Fibroblast of skin of left biceps (primary cell): ENCODE data around the gene RAPGEF2.

Experiments
- DNase-seq, 2 experiments: peaks; one replicate each; pipeline ENCODE4 v3.0.0-alpha.2; 2013; ENCODE audit warnings: low read depth in 2 of 2

The RAPGEF2 gene

DNA sequence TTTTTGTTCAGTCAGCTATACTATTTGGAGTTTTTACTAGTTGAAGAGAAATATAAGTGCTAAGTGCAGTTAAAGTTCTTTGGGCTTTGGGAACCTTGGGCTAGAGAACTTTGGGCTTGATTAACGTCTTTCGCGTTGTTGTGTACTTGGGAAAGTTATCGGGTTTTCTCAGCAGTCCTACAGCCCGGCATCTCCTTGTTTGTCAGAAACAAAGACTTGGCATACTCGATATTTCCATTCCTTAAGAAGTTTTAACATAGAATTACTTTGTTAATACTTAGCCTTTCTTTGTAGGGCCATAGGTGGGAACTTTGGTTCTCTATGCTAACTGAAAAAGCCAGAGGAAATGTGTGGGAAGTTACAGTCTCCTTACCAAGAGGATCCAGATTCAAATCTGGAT lies 28.7 kb downstream of the RAPGEF2 start:
- no peak for DNase-seq

DNA sequence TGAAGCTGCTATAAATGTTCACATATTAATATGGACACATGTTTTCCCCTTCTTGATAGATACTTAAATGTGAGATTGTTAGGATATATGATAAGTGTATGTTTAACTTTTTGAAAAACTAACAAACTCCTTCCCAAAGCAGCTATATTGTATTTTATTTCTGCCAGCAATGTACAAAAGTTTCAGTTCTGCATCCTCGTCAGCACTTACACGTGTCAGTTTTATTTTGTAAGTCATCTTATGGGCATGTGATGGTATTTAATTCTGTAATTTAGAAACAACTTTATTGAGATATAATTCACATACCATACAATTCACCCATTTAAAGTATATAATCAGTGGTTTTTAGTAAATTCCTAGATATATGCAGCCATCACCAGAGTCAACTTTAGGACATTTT lies 31.6 kb downstream of the RAPGEF2 start:
- no peak for DNase-seq

DNA sequence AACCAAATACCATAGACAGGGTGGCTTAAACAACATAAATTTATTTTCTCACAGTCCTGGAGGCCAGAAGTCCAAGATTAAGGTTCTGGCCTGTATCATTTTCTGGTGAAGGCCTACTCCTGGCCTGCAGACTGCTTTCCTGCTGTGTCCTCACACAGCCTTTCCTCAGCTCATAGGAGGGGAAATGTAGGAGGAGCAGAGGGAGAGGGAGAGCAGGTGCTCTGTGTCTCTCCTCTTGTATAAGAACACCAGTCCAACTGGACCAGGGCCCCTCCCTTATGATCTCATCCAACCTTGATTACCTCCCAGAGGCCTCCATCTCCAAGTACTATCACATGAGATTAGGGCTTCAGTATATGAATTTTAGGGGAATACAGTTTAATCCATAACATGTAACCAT lies 34.3 kb downstream of the RAPGEF2 start:
- no peak for DNase-seq

DNA sequence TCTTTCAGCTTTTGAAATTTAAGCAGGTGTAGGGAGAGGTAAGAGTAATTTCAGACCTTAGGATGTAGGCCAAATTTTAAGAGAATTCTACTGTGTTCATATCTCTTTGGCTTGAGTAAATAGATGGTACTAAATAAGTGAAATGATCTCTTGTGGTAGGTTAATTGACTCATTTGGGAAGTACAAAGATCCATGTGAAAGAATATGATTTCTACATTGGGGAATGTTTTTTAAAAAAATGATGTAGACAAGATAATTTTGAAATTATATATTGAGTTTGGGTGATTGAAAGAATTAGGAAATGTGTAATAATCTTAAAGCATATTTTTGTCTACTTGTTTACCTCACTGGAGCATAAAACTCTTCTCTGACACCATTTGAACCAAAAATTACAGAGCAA lies 35.6 kb downstream of the RAPGEF2 start:
- DNase-seq: no peak

DNA sequence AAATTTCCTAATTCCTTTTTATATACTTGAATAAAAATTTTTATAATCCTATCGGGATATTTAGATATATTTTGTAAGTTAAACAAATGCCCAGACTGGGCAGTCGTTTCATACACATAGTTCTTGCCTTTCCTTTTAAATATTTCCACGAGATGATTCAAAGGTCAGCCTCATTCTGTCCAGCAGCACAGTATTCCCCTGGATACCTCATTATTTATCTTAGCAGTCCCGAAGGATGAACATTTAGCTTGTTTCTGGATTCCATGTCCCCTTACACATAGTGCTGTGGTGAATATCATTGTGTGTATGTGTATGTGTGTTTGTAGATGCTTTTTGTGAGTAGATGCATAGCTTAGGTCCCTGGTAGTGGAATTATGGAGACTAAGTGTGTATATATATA lies 38.3 kb downstream of the RAPGEF2 start:
- no peak for DNase-seq

DNA sequence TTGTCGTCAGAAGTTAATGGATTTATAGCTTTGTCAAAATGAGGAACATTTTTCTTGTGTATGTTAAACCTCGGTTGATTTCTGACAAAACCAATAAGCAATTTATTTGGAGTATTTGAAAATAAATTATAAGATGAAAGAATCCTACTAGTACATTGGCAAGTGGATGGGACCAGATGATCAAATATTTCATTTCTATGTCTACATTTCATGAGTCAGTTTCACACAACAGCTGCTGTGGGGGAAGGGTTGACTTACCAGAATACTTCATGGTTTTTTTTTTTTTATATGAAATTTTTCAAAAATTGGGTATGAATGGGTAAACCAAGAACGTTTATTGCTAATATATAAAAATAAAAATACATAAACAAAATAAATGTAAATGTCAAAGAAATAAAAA lies 39.4 kb downstream of the RAPGEF2 start:
- DNase-seq: peak; percentile 16 to 21

DNA sequence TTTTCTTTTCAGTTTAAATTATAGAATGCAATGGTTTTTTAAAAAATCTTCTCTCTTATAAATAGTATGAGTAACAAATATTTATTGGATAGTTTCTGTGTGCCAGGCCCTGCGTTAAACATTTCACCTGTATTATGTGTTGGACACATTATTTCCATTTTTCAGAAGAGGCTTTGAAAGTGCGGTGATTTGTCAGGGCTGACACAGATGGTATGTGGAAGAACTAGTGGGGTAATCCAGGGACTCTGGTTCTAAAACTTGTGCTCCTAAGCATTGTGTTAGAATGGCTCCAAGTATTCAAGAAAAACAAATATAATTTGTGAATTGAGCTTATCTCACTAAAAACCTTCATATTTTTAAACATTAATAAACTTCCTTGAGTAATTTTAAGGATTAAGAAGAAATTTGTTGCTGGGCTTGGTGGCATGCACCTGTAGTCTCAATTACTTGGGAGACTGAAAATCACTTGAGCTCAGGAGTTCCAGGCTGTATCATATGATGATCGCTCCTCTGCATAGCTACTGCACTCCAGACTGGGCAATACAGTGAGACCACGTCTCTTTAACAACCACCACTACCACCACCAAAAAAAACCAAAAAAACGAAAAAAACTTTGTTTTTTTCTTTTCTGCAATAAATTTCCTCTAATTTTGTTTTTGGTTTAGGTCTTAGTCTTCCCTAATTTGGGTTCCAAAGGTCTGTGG lies 40.0 kb downstream of the RAPGEF2 start:
- no peak for DNase-seq

DNA sequence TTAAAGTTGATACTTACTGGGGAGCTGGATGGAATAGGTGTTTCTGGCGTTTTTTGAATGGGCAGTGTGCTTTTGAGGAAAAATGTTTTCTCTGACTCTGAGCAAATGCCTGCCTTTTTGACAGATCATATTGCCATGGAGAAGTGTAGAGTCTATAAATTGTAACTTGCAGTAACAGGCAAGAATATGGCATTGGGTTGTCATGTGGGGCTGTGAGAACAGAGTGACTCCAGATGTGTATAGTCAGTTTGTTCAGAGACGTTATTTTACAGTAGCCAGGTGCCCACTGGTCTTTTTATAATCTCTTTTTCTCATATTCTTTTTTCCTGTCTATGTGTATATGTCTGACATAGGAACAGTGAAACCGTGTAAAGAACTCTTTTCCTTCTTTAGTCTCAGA lies 40.8 kb downstream of the RAPGEF2 start:
- DNase-seq: no peak

DNA sequence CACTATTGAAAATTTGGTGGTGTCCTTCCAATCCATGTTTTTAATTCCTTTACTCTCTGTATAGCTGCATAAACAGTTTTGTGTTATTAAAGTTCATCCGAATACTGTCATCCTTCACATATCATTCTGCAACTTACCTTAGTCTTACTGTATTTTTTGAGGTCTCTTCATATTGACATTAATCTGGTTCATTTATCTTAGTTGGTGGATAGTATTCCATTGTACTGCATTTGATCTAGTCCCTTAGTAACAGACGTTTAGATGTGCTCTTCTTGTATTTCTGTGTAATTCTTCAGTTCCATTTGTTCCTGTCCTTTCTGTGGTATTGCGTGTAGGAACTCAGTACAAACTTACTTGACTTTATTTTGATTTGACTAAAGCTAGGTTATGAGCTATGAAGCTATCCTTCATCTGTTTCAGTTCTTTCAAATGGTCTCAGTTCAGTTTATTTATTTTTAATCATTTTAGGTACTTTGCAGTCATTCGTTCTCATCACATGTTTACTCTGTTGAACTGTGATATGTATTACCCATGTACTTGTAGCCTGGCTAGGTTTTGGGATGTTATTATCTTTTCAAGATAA lies 41.3 kb downstream of the RAPGEF2 start:
- DNase-seq: no peak

DNA sequence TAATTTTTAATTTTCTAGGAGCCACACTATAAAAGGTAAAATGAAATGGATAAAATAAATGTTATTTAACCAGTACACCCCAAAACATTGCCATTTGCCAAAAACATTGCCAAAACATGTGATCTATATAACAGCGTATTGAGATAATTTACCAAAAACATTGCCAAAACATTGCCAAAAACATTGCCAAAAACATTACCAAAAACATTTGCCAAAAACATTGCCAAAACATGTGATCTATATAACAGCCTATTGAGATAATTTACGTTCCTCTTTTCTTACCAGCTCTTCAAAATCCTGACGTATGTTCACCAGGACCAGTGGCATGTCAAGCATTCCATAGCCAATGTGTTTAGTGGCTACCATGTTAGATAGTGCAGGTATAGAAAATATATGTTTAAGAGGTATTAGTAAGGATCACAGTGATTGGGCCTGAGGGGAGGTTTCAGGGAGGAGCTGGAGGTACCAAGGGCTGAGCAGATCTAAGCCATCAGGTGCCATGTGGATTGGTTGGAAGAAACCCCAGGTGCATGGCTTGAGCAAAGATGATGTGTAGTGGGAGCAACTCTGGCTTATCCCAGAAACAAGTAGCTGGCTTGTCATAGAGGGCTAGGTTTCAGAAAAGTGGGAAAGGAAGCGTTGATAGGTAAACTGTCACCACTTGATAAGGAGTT lies 42.6 kb downstream of the RAPGEF2 start:
- no peak for DNase-seq

DNA sequence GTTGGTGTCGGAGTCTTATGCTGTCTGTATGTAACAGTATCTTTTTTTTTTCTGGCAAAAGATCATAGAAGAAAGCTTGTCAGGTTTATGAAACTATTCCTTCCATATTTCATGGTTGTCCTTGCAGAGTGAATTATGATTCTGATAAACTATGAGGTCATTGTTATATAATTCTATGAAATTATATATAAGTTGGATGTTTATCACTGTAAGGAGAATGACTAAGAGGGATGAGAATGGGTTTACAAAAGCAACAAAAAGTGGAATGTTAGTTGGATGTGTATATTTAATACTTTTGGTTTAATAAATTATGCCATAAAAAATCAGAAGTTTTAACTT lies 43.1 kb downstream of the RAPGEF2 start:
- DNase-seq: no peak

DNA sequence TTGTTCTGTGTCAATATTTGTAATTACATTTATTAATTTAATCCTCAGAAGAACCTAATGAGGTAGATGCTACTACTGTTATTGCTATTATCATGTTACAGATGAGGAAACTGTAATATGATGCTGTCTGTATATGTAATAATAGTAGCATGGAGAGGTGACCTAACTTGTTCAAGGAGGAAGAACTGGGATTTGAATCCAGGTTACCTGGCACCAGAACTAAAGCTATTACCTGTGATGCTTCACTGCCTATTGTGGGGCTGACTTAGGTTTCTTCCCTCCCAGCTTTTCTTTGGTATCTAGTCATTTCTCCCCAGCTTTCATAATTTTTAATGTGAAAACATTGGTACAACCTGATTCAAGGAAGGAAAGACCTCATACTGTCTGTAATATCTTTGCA lies 43.6 kb downstream of the RAPGEF2 start:
- no peak for DNase-seq

DNA sequence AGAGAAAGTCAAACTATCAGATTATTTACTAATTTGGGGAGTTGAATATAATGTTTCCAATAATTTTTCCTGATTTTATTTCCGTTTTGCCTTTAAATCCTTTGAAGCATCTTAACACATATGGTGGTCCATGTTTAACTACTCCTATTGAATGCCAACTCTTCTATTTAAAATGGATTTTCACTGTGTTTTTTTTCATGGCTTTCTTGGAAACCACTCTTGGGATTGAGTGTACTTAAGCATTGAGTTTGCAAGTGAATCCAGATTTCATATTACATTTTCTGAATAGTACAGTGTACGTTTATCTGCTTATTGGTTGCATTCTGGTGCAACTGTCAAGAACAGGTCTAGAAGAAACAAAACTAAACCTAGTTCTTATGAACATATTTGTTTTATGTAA lies 45.6 kb downstream of the RAPGEF2 start:
- DNase-seq: no peak

DNA sequence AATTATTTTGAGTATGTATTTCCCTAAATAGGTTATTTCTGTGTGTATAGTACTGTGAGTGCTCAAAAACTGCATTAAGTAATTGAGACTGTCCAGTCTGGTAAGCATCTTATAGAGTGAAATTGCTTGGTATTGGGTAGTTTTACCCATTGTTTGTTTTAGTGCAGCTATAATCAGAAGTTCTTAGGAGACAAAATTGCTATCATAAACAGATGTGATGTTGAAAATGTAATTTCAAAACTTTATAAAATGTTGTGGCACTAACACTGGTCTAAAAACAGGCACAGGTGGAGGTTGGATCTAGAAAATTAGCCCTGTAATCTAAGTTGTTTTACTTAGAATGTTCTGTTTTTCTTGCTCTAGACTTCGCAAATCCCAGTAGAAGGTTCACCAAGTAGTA lies 46.8 kb downstream of the RAPGEF2 start:
- no peak for DNase-seq

DNA sequence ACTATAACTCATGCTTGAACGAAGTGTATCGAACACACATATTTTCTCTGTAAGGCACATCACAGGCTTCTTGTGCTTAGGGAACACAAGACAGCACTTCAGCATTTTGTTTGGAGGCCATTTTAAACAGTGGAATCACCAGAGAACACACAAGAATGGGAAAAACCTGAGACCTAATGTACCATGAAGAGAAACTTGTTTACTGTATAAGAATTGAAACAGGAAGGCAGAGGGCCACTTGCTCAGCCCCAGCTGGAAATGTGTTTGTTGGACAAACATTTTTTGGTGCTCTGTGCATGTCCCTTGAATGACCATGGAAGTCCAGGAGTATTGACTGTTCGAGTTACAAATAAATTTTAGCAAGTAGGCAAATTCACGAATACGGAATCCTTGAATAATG lies 47.5 kb downstream of the RAPGEF2 start:
- DNase-seq: no peak

DNA sequence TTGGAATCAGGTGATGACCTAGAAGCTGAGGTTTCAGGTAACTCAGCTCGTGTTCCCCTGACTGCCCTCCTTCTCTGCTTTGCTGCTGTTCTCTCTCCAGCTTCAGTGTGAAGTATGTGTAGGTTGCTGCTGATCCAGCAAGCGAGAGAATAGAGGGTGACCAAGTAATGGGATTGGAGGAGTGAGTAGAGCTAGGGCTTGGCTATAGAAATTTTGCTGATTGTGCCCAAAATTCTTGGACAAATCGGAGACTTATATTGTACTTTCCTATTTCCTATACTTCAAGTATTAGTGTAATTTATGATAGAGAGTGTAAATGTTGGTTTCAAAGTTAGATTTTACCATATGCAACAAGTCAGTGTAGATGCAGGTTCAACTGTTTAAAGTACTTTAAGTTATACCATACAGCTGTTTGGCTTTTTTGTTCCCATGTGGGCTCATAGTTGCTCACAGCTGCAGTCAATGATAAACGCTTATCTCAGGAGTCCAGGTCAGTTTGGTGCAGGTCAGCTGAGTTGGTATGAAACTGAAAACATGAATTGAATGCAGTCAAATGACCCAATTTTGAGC lies 48.0 kb downstream of the RAPGEF2 start:
- no peak for DNase-seq

DNA sequence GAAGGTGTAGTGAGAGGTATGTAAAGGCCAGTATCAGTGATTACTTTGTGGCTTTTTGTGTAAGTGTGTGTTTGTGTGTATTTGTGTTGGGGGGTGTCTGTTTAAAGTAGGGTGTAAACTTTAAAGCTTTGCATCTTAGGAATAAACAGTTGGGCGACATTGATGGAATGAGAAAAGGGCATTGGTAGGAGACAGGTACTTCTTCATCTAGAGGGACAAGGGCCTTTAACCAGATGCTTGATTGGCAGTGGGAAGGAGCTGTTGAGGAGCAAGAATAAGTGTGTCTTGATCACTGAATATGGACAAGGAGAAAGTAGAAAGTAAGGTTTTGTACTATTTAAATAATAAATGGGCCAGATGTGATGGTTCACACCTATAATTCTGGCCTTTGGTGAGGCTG lies 48.8 kb downstream of the RAPGEF2 start:
- DNase-seq: no peak

DNA sequence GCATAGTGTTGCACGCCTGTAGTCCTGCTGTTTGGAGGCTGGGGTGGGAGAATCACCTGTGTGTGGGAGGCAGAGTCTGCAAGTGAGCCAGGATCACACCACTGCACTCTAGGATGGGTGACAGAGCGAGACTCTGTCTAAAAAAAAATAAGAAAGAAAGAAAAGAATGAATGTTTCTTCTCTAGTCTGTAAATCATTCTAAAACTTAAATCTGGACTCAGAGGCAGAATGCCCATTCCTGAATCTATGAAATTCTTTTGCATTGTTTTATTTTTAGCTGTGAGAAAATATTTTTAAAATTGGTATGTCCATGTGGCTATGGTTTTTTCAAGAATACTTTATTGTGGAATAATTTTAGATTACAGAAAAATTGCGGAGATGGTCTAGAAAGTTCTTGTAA lies 49.3 kb downstream of the RAPGEF2 start:
- DNase-seq: no peak

DNA sequence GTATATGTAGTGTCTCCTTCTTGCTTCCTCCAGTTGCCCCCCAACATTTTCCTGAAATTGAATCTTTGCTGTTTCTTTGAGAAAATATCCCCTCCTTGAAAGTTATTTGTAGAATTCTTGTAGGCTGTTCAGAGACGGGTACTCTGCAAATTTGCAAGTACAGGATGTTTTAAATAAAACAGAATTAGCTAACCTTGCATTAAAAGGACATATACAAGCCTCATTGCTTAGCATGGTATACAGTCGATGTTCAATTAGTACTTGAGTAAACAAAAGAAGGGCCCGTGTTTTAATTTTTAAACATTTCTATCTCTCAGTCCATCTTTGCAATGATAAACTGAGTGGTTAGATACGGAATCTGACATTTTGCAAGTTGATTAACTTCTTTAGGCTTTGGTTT lies 50.8 kb downstream of the RAPGEF2 start:
- no peak for DNase-seq

DNA sequence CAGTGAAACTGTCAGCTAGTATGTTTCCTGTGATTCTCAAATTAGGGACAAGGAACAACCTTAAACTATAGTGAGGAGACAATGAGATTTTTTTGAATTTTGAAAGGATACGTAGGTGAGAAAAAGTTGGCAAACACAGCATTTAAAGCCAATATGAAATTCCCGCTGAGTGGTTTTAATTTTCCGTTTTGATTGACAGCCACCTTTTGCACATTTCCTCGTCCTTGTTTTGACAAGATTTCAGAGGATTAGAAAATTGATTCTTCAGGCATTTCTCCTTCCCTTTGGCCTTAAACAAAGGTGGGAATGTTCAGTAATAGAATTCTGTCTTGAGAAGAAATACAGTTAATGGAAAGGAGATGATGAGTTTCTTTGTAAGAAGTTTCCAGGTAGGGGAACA lies 52.2 kb downstream of the RAPGEF2 start:
- no peak for DNase-seq

DNA sequence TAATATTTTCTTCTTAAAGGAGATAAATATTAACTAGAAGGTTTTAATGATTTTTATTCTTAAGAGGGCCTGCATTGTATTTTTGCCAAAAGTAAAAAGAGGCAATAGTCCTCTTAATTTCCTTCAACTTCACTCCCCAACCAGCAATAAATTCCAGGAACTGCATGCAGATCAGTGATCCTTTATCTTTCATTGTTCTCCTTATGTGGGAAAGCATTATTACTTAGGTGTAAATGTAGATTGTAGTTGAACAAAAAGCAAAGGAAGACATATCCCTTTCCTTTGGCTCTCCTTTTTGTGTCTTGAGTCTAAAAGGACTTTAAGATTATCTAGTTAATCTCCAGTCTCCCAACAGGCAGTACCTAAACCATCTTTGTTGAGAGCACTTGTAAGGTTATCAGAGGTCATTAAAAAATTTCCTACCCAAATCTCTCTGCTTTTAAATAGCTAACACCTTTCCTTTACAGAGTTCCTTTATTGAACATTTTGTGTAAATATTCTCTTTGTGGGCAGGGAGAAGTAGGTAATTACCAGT lies 55.3 kb downstream of the RAPGEF2 start:
- no peak for DNase-seq

DNA sequence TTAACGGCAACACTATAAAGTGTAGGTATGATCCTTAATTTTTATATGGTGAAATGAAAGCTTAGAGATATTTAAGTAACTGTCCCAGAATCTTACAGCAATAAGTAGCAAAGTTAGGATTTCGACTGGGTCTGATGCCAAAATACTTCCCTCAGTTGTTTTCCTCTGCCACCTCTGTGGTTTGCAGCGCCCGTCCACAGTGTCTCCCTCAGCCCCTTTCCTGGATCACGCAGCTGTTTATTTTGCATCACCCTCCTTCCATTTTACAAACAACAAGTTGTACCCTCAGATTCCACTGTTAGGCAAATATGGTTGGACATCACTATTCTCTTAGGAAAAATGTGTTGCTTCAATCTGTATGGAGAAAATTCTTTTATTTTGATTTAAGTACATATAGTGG lies 56.1 kb downstream of the RAPGEF2 start:
- DNase-seq: no peak

DNA sequence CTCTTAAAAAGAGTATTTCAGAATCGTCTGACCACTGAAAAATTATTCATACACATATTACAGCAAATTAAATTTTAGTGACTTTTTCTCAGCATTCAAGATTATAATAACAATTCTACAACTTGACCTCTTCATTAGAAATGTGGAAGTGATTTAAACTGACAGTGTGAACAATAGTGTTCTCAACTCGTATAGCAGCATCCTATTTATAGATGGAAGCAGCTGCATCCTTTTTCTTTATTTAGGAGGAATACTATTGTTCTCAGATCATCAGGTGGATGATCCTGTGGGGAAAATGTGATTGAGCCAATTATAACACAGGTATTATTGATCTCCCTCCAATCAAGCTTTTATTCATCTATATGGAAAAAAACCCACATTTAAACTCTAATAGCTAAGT lies 56.7 kb downstream of the RAPGEF2 start:
- DNase-seq: no peak
